Endothelial cell of umbilical vein (primary cell): ENCODE results near the gene SYT2.

Source experiments
- CTCF ChIP-seq, 2 donors: IDR thresholded peaks; 1 replicate in 1 of 2; 2 replicates in 1 of 2; pipeline ENCODE4 v1.5.1; 2011; ENCODE audit warnings: low read length in 2 of 2, mild to moderate bottlenecking in 2 of 2, moderate library complexity in 2 of 2, control low read depth in 1 of 2, inconsistent platforms in 1 of 2, low read depth in 1 of 2; ENCODE audit not compliant: insufficient read depth in 1 of 2; ENCODE audit errors: extremely low read depth in 1 of 2
- EZH2 ChIP-seq: IDR thresholded peaks from 2 replicates; pipeline ENCODE4 v1.6.1; 2012; ENCODE audit warnings: borderline replicate concordance, low read depth, mild to moderate bottlenecking, moderate library complexity, low read length, inconsistent platforms; ENCODE audit not compliant: severe bottlenecking
- FOS ChIP-seq: IDR thresholded peaks from 2 replicates; pipeline ENCODE4 v1.6.1; 2011; ENCODE audit warnings: mild to moderate bottlenecking, low read length, moderate library complexity, borderline replicate concordance; ENCODE audit not compliant: insufficient read depth
- JUN ChIP-seq: IDR thresholded peaks from 2 replicates; pipeline ENCODE4 v1.6.1; 2011; ENCODE audit warnings: borderline replicate concordance, low read depth; ENCODE audit not compliant: insufficient read length, insufficient read depth
- POLR2A ChIP-seq: IDR thresholded peaks from 2 replicates; pipeline ENCODE4 v1.6.1; 2012; ENCODE audit warnings: low read depth, mild to moderate bottlenecking, control low read depth, low read length
- POLR2AphosphoS5 ChIP-seq: IDR thresholded peaks from 2 replicates; pipeline ENCODE4 v1.6.1; 2012; ENCODE audit warnings: low read depth, mild to moderate bottlenecking, control low read depth, low read length, moderate library complexity; ENCODE audit not compliant: insufficient read depth

DNA sequence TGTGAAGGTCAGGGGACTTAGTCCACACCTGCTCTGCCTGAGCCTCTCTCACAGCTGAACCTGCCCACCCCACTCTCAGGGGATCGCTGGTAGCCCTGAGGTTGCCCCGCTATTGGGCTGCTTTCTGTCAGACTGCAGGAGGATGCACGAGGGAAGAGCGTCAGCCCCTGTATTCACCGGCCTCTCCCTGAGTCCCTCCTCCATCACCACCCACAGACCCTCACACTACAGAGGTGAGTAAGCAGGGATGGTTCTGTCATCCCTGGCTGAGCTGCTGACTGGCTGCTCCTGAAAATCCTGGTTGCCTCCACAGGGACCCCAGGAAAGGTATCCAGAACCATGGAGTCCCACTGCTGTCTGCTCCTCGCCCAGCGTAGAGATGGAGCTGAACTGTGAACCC is 118.7 kb downstream of the SYT2 start:
- TF ChIP-seq JUN (no peak), POLR2AphosphoS5 (no peak), POLR2A (no peak), CTCF (IDR thresholded peaks at IDR 0.05; ENCODE audit: extremely low read depth in 1 of 2, insufficient read depth in 1 of 2, low read depth in 1 of 2, low read length in 2 of 2) (no peak), EZH2 (no peak), FOS (no peak)
